Neural progenitor cell (in vitro differentiated cells): ENCODE data around the gene WFDC10B.

ENCODE experiments used
- CTCF ChIP-seq: fragments of 200-600 bp; sonication (generic); IDR thresholded peaks from 2 replicates; pipeline ENCODE4 v1.5.1; 2017; ENCODE audit warnings: antibody characterized with exemption, mild to moderate bottlenecking
- EZH2 ChIP-seq: fragments of 200-600 bp; sonication (generic); IDR thresholded peaks from 2 replicates; pipeline ENCODE4 v1.6.1; 2017; ENCODE audit warnings: antibody characterized with exemption, mild to moderate bottlenecking, moderate library complexity
- EZH2phosphoT487 ChIP-seq: fragments of 200-600 bp; sonication (generic); IDR thresholded peaks from 2 replicates; pipeline ENCODE4 v1.6.1; 2017; ENCODE audit warnings: antibody characterized with exemption

- TF ChIP-seq CTCF: no peak
- no peak for TF ChIP-seq EZH2
- no peak for TF ChIP-seq EZH2phosphoT487
Measured at GRCh38 chr20:45742596-45742995, 37.8 kb upstream of the WFDC10B start.
